ENCODE results near the gene RALGAPA2.

GRCh38 chr20:20709887-20710286, 2.6 kb downstream of the RALGAPA2 start:
- TF ChIP-seq POLR2A (IDR thresholded peaks at IDR 0.05) (no peak), EP300 (IDR thresholded peaks at IDR 0.05) (no peak)
